ENCODE measurements around the gene RRM2.

GRCh38 chr2:10148268-10148667, 25.7 kb downstream of the RRM2 start:
- TF ChIP-seq GATA3 (IDR thresholded peaks at IDR 0.05; ENCODE audit: low read depth, low read length): no peak
- no peak for TF ChIP-seq GATA2 (IDR thresholded peaks at IDR 0.05; ENCODE audit: low read depth, low read length)
